ENCODE results near the gene MACROD2.

DNA sequence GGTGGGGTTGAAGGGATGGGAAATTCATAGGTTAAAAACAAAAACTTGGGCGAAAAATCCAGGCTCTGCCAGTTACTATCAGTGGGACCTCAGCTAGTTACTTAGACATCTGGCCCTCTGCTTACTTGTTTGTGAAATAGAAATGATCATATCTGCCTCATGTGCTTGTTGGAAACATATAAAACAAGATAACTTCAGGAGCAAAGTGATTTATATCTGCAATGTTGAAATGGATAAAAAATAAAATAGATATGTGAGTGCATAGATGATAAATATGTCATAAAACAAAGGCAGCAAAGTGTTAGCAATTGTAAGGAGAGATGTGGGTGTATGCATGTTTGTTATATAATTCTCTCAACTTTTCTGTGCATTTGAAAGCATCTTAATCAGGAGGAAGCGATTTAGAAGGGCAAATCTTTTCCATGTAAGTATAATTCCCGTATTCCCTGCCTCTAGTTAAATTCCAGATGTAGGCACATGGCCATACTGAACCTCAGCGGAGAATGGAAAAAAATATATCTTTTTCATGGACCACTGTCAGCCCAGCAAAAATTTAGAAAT is 921.1 kb downstream of the MACROD2 start:
- TF ChIP-seq CTCF (IDR thresholded peaks at IDR 0.05) (no peak), EP300 (IDR thresholded peaks at IDR 0.05; ENCODE audit: low read depth) (no peak)
